ENCODE data around the gene CCDC106.

DNA sequence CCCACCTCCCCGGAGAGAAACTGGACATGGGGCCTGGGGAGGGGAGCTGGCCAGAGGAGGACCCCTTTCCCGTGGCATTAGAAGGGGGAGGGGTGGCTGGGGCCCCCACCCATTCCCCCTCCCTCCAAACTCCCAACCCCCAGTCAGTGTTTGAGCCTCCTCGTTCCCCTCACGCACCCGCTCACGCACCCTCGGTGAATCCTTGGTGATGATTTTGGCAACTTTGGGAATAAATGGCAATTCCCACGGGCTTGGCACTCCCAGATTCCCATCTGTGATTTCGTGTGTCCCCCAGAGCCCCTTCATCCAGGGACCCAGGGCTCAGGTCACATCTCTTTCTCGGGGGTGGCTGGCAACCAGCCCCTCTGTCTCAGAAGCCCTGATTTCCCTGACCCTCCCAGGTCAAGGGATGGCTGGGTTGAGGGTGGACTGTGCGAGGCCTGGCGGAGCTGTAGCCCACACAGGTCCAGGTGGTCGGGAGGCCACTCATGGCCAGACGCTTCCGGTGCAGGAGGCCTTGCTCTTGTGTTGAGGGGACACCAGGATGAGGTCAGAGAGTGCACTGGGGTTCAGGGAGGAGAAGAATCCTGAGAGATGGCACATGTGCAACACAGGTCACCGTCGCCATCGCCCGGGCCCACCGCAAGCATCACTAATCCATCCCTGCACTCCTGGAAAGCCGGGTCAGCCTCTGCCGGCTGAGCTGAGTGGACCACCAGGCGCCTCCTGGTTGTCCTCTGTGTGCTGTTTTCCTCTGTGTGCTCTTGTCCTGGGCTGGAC is 47.7 kb downstream of the CCDC106 start:
- TF ChIP-seq, protein P1, sequence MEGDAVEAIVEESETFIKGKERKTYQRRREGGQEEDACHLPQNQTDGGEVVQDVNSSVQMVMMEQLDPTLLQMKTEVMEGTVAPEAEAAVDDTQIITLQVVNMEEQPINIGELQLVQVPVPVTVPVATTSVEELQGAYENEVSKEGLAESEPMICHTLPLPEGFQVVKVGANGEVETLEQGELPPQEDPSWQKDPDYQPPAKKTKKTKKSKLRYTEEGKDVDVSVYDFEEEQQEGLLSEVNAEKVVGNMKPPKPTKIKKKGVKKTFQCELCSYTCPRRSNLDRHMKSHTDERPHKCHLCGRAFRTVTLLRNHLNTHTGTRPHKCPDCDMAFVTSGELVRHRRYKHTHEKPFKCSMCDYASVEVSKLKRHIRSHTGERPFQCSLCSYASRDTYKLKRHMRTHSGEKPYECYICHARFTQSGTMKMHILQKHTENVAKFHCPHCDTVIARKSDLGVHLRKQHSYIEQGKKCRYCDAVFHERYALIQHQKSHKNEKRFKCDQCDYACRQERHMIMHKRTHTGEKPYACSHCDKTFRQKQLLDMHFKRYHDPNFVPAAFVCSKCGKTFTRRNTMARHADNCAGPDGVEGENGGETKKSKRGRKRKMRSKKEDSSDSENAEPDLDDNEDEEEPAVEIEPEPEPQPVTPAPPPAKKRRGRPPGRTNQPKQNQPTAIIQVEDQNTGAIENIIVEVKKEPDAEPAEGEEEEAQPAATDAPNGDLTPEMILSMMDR (conservative IDR thresholded peaks at IDR 0.05; ENCODE audit: low read depth, low read length) = no peak
- TF ChIP-seq RAD21 (IDR thresholded peaks at IDR 0.05; ENCODE audit: low read length) = no peak

Data from IMR-90 (cell line).